A549 (cell line): ENCODE measurements around the gene PHYHIPL.

Experiments
- FOSB ChIP-seq: fragments of 250-450 bp; sonication (Bioruptor Pico); IDR thresholded peaks from 2 replicates; pipeline ENCODE4 v1.5.0; 2020; ENCODE audit warnings: mild to moderate bottlenecking, moderate library complexity
- HMGXB4 ChIP-seq: fragments of 250-450 bp; sonication (Bioruptor Pico); IDR thresholded peaks from 2 replicates; pipeline ENCODE4 v1.5.0; 2021; ENCODE audit warnings: mild to moderate bottlenecking, moderate library complexity, borderline replicate concordance
- MAX ChIP-seq: IDR thresholded peaks from 2 replicates; pipeline ENCODE4 v1.6.1; 2012
- SREBF2 ChIP-seq: fragments of 450-650 bp; IDR thresholded peaks from 2 replicates; pipeline ENCODE4 v1.6.1; 2014; ENCODE audit warnings: mild to moderate bottlenecking, moderate library complexity

GRCh38 chr10:59177031-59177797 lies 771 bp downstream of the PHYHIPL start:
- TF ChIP-seq FOSB (no peak), SREBF2 (no peak), MAX (no peak), HMGXB4 (no peak)
